Measurements from ENCODE around the gene NCCRP1.

DNA sequence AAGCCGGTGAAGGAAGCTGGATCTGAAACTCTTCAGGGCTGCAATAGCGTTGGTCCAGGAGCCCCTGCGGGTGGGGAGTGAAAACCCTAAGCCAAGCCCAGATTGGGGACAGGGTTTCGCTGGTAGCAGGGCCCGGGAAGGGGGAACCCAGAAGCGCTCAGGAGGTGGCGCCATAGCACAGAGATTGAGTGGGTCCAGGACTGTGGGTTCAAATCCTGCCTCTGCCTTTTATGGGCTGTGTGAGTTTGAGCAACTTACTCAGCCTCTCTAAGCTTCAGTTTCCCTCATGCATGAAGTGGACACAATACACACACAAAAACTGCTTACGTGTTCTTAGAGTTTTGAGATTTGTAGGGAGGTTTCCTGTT is 15.6 kb downstream of the NCCRP1 start:
- TF ChIP-seq JUN (IDR thresholded peaks at IDR 0.05; ENCODE audit: borderline replicate concordance, insufficient read depth, insufficient read length, low read depth) (no peak), POLR2A (IDR thresholded peaks at IDR 0.05; ENCODE audit: low read depth, low read length) (no peak), POLR2AphosphoS5 (IDR thresholded peaks at IDR 0.05; ENCODE audit: insufficient read depth, low read depth, low read length) (no peak), EZH2 (IDR thresholded peaks at IDR 0.05; ENCODE audit: borderline replicate concordance, low read depth, low read length, severe bottlenecking) (no peak), MYC (IDR thresholded peaks at IDR 0.05; ENCODE audit: low read depth, low read length) (no peak)
- TF ChIP-seq, protein P1, sequence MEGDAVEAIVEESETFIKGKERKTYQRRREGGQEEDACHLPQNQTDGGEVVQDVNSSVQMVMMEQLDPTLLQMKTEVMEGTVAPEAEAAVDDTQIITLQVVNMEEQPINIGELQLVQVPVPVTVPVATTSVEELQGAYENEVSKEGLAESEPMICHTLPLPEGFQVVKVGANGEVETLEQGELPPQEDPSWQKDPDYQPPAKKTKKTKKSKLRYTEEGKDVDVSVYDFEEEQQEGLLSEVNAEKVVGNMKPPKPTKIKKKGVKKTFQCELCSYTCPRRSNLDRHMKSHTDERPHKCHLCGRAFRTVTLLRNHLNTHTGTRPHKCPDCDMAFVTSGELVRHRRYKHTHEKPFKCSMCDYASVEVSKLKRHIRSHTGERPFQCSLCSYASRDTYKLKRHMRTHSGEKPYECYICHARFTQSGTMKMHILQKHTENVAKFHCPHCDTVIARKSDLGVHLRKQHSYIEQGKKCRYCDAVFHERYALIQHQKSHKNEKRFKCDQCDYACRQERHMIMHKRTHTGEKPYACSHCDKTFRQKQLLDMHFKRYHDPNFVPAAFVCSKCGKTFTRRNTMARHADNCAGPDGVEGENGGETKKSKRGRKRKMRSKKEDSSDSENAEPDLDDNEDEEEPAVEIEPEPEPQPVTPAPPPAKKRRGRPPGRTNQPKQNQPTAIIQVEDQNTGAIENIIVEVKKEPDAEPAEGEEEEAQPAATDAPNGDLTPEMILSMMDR (IDR thresholded peaks at IDR 0.05; ENCODE audit: extremely low read depth in 1 of 2, insufficient read depth in 1 of 2, low read depth in 1 of 2, low read length in 2 of 2): peak in 1 of 2 donors; percentile 18
